ENCODE measurements around the gene SLC38A4. TPM values are rescaled to one million over a fixed set of nuclear protein-coding genes. Genes with fewer than 3 reads are reported as not detected.
"Not testable (repeated sequence)": the region's sequence is repeated elsewhere in the genome, so short reads cannot be mapped to it uniquely, and the experiment has no call there.

Gene SLC38A4
- total RNA-seq, 1 donor: 0.72 TPM

DNA sequence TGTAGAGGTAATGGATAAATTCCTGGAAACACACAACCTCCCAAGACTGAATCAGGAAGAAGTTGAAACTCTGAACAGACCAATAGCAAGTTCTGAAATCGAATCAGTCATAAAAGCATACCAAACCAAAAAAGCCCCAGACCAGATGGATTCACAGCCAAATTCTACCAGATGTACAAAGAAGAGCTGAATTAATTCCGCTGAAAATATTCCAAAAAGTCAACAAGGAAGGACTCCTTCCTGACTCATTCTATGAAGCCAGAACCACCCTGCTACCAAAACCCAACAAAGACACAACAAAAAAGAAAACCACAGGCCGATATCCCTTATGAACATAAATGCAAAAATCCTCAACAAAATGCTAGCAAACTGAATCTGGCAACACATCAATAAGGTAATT is 81.5 kb downstream of the SLC38A4 start:
- no peaks in the 10 kb centered on the region for H4K20me1 ChIP-seq (ENCODE audit: insufficient read depth, low read length)
- H3K4me1 ChIP-seq (ENCODE audit: insufficient read depth, low read length): no peaks in the 10 kb centered on the region
- no peak for DNase-seq (ENCODE audit: insufficient read length, low spot score, missing footprints)
- H3K27ac ChIP-seq (ENCODE audit: low read depth, low read length): no peak overlapping the region
- no peak overlapping the region for H3K4me3 ChIP-seq (ENCODE audit: insufficient read depth, low read length)
- no peak overlapping the region for H3K4me2 ChIP-seq (ENCODE audit: insufficient read depth, low read length)
- H3K27me3 ChIP-seq (ENCODE audit: insufficient read depth, low read length): no peaks in the 10 kb centered on the region
- no peak overlapping the region for H2AFZ ChIP-seq (ENCODE audit: low read length)
- TF ChIP-seq, protein P1, sequence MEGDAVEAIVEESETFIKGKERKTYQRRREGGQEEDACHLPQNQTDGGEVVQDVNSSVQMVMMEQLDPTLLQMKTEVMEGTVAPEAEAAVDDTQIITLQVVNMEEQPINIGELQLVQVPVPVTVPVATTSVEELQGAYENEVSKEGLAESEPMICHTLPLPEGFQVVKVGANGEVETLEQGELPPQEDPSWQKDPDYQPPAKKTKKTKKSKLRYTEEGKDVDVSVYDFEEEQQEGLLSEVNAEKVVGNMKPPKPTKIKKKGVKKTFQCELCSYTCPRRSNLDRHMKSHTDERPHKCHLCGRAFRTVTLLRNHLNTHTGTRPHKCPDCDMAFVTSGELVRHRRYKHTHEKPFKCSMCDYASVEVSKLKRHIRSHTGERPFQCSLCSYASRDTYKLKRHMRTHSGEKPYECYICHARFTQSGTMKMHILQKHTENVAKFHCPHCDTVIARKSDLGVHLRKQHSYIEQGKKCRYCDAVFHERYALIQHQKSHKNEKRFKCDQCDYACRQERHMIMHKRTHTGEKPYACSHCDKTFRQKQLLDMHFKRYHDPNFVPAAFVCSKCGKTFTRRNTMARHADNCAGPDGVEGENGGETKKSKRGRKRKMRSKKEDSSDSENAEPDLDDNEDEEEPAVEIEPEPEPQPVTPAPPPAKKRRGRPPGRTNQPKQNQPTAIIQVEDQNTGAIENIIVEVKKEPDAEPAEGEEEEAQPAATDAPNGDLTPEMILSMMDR (IDR thresholded peaks at IDR 0.05; ENCODE audit: extremely low read depth, low read depth, low read length): no peak
- no peaks in the 10 kb centered on the region for H3K9me3 ChIP-seq (ENCODE audit: low read depth, low read length)
- H3K36me3 ChIP-seq (ENCODE audit: insufficient read depth, low read length): no peaks in the 10 kb centered on the region
- H3K79me2 ChIP-seq (ENCODE audit: insufficient read depth, low read length): no peaks in the 10 kb centered on the region

DNA sequence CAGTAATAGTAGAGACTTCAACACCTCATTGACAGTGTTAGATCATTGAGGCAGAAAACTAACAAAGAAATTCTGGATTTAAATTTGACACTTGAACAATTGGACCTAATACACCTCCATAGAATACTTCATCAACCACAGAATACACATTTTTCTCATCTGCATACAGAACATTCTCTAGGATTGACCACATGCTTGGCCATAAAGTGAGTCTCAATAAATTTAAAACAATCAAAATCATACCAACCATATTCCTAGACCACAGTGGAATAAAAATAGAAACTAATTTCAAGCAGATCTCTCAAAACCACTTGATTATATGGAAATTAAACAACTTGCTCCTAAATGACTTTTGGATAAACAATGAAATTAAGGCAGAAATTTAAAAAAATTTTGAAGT is 82.3 kb downstream of the SLC38A4 start:
- Histone ChIP-seq H3K4me1 (ENCODE audit: insufficient read depth, low read length) (no peaks in the 10 kb centered on the region), H3K79me2 (ENCODE audit: insufficient read depth, low read length) (no peaks in the 10 kb centered on the region), H3K4me2 (ENCODE audit: insufficient read depth, low read length) (no peak overlapping the region), H3K36me3 (ENCODE audit: insufficient read depth, low read length) (no peaks in the 10 kb centered on the region), H4K20me1 (ENCODE audit: insufficient read depth, low read length) (no peaks in the 10 kb centered on the region), H3K27ac (ENCODE audit: low read depth, low read length) (no peak overlapping the region), H3K27me3 (ENCODE audit: insufficient read depth, low read length) (no peaks in the 10 kb centered on the region), H2AFZ (ENCODE audit: low read length) (no peak overlapping the region), H3K9me3 (ENCODE audit: low read depth, low read length) (no peaks in the 10 kb centered on the region), H3K4me3 (ENCODE audit: insufficient read depth, low read length) (no peak overlapping the region)
- TF ChIP-seq, protein P1 (IDR thresholded peaks at IDR 0.05; ENCODE audit: extremely low read depth, low read depth, low read length): no peak
- DNase-seq (ENCODE audit: insufficient read length, low spot score, missing footprints): no peak

DNA sequence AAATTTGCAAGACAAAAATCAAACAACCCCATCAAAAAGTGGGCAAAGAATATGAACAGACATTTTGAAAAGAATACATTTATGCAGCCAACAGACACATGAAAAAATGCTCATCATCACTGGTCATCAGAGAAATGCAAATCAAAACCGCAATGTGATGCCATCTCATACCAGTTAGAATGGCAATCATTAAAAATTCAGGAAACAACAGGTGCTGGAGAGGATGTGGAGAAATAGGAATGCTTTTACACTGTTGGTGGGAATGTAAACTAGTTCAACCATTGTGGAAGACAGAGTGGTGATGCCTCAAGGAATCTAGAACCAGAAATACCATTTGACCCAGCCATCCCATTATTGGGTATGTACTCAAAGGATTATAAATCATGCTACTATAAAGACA is 83.5 kb downstream of the SLC38A4 start:
- not testable (repeated sequence) for H3K36me3 ChIP-seq (ENCODE audit: insufficient read depth, low read length); H3K27me3 ChIP-seq (ENCODE audit: insufficient read depth, low read length); H3K4me2 ChIP-seq (ENCODE audit: insufficient read depth, low read length); H3K27ac ChIP-seq (ENCODE audit: low read depth, low read length); H3K79me2 ChIP-seq (ENCODE audit: insufficient read depth, low read length); DNase-seq (ENCODE audit: insufficient read length, low spot score, missing footprints); H4K20me1 ChIP-seq (ENCODE audit: insufficient read depth, low read length); H3K9me3 ChIP-seq (ENCODE audit: low read depth, low read length); H2AFZ ChIP-seq (ENCODE audit: low read length); H3K4me3 ChIP-seq (ENCODE audit: insufficient read depth, low read length); H3K4me1 ChIP-seq (ENCODE audit: insufficient read depth, low read length)

DNA sequence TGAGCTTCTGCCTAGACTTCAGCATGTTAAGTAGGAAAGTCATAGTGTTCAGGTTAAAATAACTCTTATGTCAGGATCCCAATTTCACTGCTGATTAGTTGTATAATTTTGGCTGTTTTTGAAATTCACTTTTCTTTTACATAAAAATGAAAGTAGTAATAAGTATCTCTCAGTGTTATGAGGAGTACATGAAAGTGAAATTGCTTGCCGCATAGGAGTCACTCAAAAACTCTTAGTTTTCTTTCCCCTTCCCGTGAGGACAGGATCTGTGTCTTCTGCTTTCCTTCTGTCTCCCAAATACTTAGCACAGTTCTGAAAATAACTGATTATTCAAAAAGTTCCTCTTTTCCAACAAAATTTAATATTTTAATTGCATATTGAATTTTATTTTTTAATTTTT is 100.5 kb downstream of the SLC38A4 start:
- H3K9me3 ChIP-seq (ENCODE audit: low read depth, low read length): no peaks in the 10 kb centered on the region
- H3K79me2 ChIP-seq (ENCODE audit: insufficient read depth, low read length): no peaks in the 10 kb centered on the region
- no peak for DNase-seq (ENCODE audit: insufficient read length, low spot score, missing footprints)
- H2AFZ ChIP-seq (ENCODE audit: low read length): no peak overlapping the region
- no peak overlapping the region for H3K27ac ChIP-seq (ENCODE audit: low read depth, low read length)
- no peak overlapping the region for H3K4me3 ChIP-seq (ENCODE audit: insufficient read depth, low read length)
- H3K4me1 ChIP-seq (ENCODE audit: insufficient read depth, low read length): no peaks in the 10 kb centered on the region
- H4K20me1 ChIP-seq (ENCODE audit: insufficient read depth, low read length): no peaks in the 10 kb centered on the region
- no peaks in the 10 kb centered on the region for H3K27me3 ChIP-seq (ENCODE audit: insufficient read depth, low read length)
- TF ChIP-seq, protein P1 (IDR thresholded peaks at IDR 0.05; ENCODE audit: extremely low read depth, low read depth, low read length): no peak
- H3K36me3 ChIP-seq (ENCODE audit: insufficient read depth, low read length): no peaks in the 10 kb centered on the region
- no peak overlapping the region for H3K4me2 ChIP-seq (ENCODE audit: insufficient read depth, low read length)
